HG03025 (cell line): ENCODE results near the gene DYSF.
"Not testable (repeated sequence)": the region's sequence is repeated elsewhere in the genome, so short reads cannot be mapped to it uniquely, and the experiment has no call there.

Source experiments
- ATAC-seq: cut with Tn5 transposase; IDR thresholded peaks from one replicate; pipeline ENCODE4 v1.9.1; 2021; ENCODE audit warnings: mild to moderate bottlenecking, moderate library complexity; ENCODE audit not compliant: unreplicated experiment, low FRiP score

The DYSF gene

GRCh38 chr2:71630454-71631328 is 177.3 kb downstream of the DYSF start:
- ATAC-seq: no peak

DNA sequence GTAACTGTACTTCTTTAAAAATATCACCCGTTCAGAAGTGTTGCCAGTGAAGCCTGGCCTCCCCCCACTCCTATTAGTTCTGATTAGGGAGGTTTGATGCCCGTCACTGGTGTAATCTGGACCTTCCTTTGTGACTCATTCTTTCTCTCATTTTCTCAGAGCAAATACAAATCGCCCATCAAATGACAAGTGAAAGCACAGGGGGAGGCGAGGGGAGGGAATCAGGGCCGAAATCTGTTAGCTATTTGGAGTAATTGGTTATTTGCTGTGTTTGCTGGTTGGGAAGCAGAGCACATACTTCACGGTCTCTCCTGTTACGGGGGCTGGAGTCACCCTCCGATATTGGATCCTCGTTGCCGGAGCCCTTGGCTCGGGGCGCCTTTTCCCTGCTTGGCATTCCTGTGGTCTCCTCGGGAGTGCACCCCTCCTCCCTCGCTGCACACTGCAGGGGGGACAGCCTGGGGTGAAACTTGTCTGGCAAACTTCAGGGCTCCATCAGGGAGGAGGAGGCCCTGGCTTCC is 178.1 kb downstream of the DYSF start:
- no peak for ATAC-seq

GRCh38 chr2:71633086-71633485 is 179.7 kb downstream of the DYSF start:
- ATAC-seq: no peak

DNA sequence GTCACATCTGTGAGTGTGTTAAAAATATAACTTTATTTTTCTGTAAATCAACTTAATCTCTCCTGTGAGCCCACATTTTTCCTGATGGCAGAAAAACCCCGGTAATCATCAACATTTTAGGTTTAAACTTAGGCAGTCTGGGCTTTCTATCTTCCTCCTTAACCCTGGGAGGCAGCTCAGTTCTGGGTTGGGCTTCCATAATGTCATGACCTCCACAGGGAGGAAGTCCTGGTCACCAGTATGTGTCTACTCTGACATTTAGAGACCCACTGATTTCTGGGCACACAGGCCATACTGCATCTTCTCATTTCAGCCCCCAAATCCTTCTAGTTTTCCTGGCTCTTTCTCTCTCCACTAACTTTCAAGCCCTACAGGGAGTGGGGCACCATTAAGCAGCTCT is 181.2 kb downstream of the DYSF start:
- no peak for ATAC-seq

- ATAC-seq: no peak
These were observed 182.4 kb downstream of the DYSF start for GRCh38 chr2:71635798-71636197.

DNA sequence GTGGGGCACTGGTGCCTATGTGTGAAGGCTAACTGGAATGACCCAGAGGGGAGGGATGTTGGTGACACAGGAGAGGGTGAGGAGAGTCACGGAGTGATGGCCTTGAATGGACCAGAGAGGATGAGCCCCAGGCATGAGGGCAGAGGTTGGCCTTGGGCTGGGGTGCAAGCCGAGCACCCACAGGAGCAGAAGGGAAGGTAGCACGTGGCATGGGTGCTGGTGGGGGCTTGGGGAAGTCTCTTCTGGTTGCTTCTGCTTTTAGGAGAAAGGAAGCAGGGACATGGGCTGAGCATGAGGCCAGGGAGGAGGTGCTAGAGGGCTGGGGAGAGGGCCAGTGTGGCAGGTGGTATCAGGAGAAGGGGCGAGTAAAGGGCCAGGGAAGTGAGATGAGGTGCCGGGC is 183.8 kb downstream of the DYSF start:
- no peak for ATAC-seq

- ATAC-seq: no peak
These were observed 184.4 kb downstream of the DYSF start for GRCh38 chr2:71637736-71638135.

GRCh38 chr2:71639735-71640134 is 186.4 kb downstream of the DYSF start:
- ATAC-seq: no peak

DNA sequence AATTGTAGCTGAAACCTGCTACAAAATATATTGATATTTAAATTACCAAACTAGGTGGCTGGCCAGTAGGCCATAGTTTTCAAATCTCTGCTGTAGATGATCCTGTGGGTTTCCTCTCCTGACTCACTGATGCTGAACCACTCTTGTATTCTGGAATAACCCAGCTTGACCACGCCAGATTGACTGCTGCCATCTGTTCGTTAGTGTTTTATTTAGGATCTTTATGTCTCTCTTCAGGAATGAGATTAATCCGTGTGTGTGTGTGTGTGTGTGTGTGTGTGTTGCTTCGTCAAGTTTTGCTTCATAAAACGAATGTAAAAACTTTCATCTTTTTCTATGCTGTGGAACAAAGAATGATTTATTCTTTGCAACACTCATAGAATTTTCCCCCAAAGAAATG is 187.1 kb downstream of the DYSF start:
- no peak for ATAC-seq

- ATAC-seq: no peak
These were observed 190.5 kb downstream of the DYSF start for GRCh38 chr2:71643674-71644357.

GRCh38 chr2:71646028-71646427 is 192.7 kb downstream of the DYSF start:
- no peak for ATAC-seq

- ATAC-seq: no peak
These were observed 194.0 kb downstream of the DYSF start for GRCh38 chr2:71647356-71647755.

GRCh38 chr2:71655498-71655897 is 202.1 kb downstream of the DYSF start:
- no peak for ATAC-seq

DNA sequence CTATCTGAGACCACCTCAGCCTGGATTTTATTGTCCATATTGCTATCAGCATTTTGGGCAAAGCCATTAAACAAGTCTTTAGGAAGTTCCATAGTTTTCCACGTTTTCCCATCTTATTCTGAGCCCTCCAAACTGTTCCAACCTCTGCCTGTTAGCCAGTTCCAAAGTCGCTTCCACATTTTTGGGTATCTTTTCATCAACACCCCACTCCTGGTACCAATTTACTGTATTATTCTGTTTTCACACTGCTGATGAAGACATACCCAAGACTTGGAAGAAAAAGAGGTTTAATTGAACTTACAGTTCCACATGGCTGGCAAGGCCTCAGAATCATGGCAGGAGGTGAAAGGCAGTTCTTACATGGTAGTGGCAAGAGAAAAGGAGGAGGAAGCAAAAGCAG is 204.9 kb downstream of the DYSF start:
- not testable (repeated sequence) for ATAC-seq

DNA sequence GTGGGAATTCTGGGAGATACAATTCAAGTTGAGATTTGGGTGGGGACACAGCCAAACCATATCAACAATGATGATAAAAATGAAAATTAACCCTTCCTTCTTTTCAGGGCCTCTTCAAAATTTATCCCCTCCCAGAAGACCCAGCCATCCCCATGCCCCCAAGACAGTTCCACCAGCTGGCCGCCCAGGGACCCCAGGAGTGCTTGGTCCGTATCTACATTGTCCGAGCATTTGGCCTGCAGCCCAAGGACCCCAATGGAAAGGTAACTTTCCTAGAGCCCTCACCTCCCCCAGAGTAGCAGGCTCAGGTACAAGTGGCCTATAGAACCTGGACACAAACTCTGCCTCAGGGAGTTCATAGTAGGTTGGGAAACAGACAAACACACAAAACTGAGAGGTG is 205.4 kb downstream of the DYSF start:
- no peak for ATAC-seq

GRCh38 chr2:71659868-71660518 is 206.6 kb downstream of the DYSF start:
- ATAC-seq: no peak

DNA sequence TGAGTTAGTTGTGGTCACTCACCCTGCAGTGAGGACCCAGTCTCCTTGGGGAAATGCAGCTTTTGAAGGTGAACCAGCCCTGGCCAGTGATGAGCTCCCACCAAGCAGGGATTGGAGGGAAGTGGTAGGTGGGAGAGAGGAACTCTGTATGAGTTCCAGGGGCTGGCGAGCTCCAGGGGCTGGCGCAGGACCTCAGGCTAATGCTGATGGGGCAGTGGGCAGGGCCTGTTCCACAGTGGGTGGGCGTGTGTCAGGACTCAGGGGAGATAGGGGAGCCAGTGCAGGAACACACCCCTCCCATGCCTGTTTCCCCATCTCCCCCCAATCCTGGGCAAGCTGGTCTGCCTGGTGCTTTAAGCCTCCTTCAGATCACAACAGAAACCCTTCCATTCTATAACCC is 208.4 kb downstream of the DYSF start:
- no peak for ATAC-seq

DNA sequence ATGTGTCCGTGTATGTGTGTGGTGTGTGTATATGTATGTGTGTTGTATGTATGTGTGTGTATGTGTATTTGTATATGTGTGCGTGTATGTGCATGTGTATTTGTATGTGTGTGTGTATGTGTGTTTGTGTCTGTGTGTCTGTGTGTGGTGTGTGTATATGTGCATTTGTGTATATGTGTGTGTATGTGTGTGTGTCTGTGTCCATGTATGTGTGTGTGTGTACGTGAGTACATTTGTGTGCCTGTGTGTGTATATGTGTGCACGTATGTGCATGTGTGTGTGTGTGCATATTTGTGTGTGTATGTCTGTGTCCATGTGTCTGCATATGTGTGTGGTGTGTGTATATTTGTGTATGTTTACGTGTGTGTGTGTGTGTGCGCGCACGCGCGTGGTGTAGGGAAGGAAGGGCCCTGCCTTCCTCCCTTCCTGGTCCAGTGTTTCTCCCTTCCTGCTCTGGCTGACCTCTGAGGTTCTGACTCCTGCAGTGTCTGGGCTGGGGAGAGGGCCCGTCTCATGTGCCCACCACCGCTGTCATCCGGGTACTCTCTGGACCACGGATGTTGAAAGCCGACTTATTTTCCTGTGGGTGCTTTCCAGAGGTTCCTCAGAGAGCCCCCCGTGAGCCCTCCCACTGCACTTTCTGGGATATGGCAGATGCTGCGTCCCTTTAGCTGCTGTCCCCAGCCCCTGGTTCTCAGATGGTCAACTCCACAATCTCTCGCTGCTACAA is 209.5 kb downstream of the DYSF start:
- ATAC-seq: no peak

- no peak for ATAC-seq
These were observed 210.8 kb downstream of the DYSF start for GRCh38 chr2:71664161-71664560.
